GM18505 (cell line): ENCODE measurements around the gene ATF3.
"Not testable (repeated sequence)": the region's sequence is repeated elsewhere in the genome, so short reads cannot be mapped to it uniquely, and the experiment has no call there.

ENCODE experiments used
- ATAC-seq: cut with Tn5 transposase; IDR thresholded peaks from one replicate; pipeline ENCODE4 v1.9.1; 2021; ENCODE audit not compliant: unreplicated experiment
- POLR2A ChIP-seq: IDR thresholded peaks from 4 replicates; pipeline ENCODE4 v1.6.1; 2011; ENCODE audit warnings: borderline replicate concordance; ENCODE audit not compliant: insufficient read depth, insufficient read length; ENCODE audit errors: extremely low read depth

The ATF3 gene

DNA sequence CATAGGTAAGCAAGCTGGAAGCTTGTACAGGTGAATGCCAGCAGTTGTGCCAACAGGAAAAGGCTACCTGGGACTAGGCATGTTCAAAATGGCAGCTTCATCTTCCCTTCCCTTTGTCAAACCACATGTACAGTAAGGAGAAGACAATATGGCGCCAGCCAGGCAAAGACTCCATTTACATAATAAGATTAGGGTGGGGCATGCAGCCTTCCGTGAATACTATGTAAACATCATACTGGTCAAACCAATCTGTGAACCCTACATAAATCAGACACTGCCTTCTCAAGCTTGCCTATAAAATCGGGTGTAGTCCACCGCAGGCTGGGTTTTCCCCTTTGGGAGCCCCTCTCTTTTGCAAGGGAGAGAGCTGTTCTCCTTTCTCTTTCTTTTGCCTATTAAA is 24.6 kb downstream of the ATF3 start:
- no peak for ATAC-seq
- TF ChIP-seq POLR2A, result no peak

DNA sequence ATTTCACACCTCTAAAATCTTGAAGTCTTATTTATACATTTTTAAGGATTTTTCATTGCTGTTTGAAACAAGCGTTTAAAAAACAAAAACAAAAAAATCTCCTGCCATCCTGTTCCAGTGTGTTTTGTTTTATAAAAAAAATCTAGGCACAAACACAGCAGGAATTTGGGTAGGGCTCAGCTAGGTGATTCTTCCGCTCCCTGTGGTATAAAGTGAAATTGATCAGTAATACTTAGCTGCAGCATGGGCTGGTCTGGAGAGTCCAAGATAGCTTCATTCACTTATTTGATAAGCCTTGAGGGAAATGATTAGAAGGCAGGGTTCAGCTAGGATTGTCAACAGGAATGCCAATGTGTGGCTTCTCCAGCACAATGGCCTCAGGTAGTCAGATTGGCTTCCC is 25.7 kb downstream of the ATF3 start:
- no peak for ATAC-seq
- TF ChIP-seq POLR2A, result no peak

- no peak for TF ChIP-seq POLR2A
- no peak for ATAC-seq
Observed at GRCh38 chr1:212635141-212635631, 26.6 kb downstream of the ATF3 start.

- no peak for TF ChIP-seq POLR2A
- ATAC-seq, result no peak
Observed at GRCh38 chr1:212637902-212638301, 29.3 kb downstream of the ATF3 start.

DNA sequence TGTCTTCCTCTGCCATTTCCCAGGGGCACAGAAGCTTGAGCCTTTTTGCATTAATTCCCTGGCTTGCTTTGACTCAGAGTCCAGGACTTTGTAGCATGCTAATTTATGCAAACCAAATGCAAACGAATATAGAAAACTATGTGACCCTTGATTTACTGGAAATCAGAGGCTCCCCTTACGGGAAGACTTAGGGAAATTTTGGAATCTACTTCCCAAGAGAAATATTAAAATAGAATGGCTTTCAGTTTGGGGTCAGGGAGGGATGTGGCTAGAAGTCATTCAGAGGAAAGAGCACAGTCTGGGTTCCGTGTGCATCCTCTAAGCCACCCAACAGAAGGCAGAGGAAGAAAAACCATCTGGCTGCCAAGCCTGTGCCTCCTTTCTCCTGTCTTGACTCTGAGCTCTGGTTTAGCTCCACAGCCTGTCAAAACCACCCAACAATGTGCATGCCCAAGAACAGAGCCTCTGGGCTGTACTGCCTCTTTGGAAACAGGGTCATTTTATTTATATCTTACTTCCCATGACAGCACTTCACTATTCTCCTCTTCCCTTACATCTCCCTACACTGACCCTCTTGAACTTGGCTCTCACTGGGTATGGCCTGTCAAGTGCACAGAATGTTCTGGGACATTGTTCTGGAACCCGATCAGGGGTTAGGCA is 30.1 kb downstream of the ATF3 start:
- no peak for TF ChIP-seq POLR2A
- no peak for ATAC-seq

GRCh38 chr1:212639524-212639923 is 31.0 kb downstream of the ATF3 start:
- ATAC-seq, result not testable (repeated sequence)

DNA sequence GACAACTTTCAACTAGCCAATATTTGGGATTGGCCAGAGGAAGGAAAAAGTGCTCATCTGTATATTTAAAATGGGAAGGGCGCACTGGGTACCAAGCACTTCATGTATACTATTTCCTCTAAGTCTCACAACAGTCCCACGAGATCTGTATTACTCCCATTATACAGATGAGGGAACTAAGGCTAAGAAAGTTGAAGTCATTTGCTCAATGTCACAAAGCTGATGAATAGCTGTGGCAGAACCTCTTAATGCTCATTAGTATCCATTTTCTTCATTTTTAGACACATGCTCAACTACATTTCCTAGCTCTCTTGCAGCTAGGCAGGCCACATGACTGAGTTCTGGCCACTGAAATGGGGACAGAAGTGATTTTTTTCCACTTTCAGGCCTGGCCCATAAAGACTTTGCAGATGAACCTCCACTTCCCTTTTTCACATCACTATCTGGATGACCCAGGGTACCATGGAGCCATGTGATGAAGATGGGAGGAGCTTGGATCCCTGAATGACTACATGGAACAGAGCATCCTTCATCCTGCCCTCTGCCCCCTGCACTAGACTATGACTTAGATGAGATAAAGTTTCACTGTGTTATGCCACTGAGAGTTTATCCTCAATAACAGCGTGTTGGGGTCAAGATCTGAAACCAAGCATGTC is 31.8 kb downstream of the ATF3 start:
- TF ChIP-seq POLR2A, result no peak
- no peak for ATAC-seq

GRCh38 chr1:212641956-212642355 is 33.4 kb downstream of the ATF3 start:
- ATAC-seq, result no peak
- TF ChIP-seq POLR2A, result no peak

- TF ChIP-seq POLR2A, result no peak
- ATAC-seq, result no peak
Observed at GRCh38 chr1:212643877-212644276, 35.3 kb downstream of the ATF3 start.

DNA sequence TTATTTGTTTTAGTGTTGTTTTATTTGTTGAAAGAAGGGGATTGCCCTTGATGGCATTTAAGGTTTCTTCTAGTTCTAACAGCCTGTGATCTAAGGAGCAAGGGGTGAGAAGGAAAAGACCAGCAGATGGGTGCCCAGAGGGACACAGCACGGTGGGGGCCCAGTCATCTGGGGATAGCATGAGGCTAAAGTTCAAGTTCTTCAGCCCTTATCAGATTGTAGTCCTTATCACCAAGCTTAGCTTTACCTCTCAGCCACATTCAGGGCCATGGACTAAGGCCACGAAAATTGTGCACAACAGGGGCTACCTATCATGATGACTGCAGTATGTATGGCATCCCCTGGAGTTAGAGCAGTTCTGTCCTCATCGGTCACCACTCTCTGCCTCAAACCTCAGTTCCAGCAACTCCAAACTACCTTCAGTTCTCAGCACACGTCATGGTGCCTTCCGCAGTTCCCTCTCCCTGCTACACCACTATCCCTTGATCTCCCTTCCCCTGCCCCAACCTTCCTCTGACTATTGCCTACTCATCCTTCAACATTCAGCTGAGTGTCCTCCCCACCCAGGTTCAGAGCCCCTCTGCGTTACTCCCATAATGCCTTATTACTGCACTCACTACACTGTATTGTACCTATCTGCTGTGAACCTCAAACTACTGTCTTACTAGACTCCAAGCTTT is 36.4 kb downstream of the ATF3 start:
- ATAC-seq, result no peak
- no peak for TF ChIP-seq POLR2A

- ATAC-seq, result no peak
- no peak for TF ChIP-seq POLR2A
Observed at GRCh38 chr1:212645546-212646543, 37.3 kb downstream of the ATF3 start.

GRCh38 chr1:212646588-212646987 is 38.0 kb downstream of the ATF3 start:
- ATAC-seq, result no peak
- no peak for TF ChIP-seq POLR2A

- no peak for TF ChIP-seq POLR2A
- ATAC-seq, result no peak
Observed at GRCh38 chr1:212647004-212647403, 38.4 kb downstream of the ATF3 start.
